Renal cortical epithelial cell (primary cell): Measurements from ENCODE around the gene DGAT2. TPM values are rescaled to one million over a fixed set of nuclear protein-coding genes. Genes with fewer than 3 reads are reported as not detected.
"Not testable (repeated sequence)": the region's sequence is repeated elsewhere in the genome, so short reads cannot be mapped to it uniquely, and the experiment has no call there.

Source experiments
- DNase-seq: peaks from one replicate; pipeline ENCODE4 v3.0.0-alpha.2; 2011; ENCODE audit warnings: low read depth
- total RNA-seq: library from RNA; depleted of rRNA; stranded (reverse); fragments of >200 nt; gene quantifications from 2 replicates; pipeline ENCODE4 v1.2.3, GENCODE V29; 2014

DGAT2 gene
- total RNA-seq, 1 donor from 2014 or later: 3.7 TPM

- not testable (repeated sequence) for DNase-seq
Measured at GRCh38 chr11:75754933-75755332, 13.6 kb upstream of the DGAT2 start.

DNA sequence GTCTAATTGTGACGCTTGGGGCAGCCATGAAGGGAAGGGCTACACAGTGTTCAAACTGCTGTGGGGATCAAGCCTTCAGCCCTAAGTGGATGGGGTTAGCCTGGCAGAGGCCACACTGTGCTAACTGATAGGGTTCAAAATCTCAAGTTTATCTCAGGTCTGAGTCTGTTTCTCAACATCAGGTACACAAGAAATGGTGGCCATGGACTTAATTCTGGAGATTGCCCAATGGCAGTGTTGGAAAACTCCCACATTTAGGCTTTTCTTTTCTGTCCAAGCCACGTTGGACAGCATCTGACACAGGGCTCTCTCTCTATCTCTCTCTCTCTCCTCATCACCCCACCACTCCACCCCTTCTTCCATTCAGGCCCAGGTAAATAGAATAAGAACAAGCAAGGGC lies 10.9 kb upstream of the DGAT2 start:
- no peak for DNase-seq

GRCh38 chr11:75759832-75760231 lies 8.7 kb upstream of the DGAT2 start:
- DNase-seq: no peak

- DNase-seq: no peak
Measured at GRCh38 chr11:75760243-75760642, 8.3 kb upstream of the DGAT2 start.

DNA sequence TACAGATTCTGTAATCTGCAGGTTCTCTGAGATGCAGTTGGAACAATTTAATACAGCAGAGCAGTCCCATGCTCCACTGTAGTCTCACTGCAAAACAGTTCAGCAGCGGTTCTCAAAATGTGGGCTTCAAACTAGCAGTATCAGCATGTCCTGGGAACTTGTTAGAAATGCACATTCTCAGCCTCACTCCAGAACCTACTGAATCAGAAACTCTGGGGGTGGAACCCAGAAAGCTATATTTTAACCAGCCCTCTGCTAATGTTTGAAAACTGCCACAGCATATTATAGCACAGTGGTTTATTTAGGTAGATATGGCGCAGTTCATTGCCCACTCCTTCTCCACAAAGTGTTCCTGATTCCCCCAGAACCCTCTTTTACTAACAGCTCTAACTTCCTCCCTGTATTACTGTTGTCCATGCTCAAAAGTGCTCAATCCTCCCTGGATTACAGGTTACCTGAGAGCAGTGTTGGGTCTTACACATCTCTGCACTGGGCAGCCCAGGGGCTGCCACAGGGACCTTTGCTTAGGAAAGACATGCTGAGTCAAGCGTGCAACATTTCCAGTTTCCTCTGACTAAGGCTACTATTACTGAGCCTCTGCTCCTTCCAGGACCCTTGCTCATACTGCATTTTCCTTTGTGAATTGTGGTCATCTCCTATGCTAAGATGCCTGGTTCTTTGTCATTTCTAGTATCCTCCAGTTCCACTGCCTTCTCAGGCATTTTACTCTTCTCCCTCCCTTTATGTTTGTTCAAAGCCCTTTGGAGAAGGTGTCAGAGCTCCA lies 7.7 kb upstream of the DGAT2 start:
- DNase-seq: peak; percentile 76

DNA sequence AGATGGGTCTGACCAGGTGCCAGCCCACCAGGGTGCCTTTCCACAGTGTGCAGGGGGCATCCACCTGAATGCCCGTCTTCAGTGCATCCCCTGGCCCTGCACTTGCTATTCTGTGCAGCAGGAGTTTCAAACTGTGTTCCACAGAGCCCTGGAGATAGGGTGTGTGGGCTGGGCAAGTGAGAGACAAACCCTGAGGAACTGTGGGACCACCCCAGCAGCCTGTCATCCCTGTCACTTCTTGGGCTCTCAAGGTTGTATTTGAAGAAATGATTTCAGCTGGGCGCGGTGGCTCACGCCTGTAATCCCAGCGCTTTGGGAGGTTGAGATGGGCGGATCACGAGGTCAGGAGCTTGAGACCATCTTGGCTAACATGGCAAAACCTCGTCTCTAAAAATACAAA lies 6.4 kb upstream of the DGAT2 start:
- no peak for DNase-seq

GRCh38 chr11:75762885-75763284 lies 5.7 kb upstream of the DGAT2 start:
- DNase-seq: peak; percentile 62

DNA sequence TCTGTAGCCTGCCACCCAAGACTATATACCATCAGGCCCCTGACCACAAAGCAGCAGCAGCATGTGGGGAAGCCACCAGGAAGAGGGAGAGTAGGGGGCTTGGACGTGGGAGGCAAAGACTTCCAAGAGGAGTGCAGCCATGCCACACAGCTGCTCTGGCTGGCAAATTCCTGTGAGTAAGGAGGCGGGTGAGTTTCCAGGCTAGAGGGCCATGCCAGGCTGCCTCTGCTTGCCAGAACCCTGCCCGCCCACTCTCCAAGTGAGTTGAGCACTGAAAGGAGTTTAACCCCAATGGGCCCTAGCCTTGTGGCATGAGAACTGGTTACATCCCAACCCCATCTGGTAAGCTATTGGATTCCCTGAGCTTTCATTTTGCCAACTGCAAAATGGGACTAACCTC lies 4.7 kb upstream of the DGAT2 start:
- DNase-seq: no peak

DNA sequence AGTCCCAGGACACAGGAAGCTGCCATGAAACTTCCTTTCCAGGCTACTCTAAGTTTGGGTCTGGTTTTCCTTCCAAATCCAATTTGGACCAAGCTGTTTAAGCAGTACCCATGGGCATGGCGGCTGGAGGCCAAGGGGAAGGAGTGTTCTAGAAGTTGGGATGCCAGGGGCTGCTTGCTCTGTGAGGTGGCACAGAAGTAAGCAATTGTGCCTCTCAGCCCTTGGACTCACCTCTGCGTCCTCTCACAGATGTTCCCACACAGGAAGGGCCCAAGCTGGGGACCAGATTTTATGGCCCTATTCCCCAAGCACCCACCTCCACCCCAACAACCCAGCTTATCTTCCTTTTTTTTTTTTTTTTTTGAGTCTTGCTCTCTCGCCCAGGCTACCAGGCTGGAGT lies 3.5 kb upstream of the DGAT2 start:
- DNase-seq: no peak

DNA sequence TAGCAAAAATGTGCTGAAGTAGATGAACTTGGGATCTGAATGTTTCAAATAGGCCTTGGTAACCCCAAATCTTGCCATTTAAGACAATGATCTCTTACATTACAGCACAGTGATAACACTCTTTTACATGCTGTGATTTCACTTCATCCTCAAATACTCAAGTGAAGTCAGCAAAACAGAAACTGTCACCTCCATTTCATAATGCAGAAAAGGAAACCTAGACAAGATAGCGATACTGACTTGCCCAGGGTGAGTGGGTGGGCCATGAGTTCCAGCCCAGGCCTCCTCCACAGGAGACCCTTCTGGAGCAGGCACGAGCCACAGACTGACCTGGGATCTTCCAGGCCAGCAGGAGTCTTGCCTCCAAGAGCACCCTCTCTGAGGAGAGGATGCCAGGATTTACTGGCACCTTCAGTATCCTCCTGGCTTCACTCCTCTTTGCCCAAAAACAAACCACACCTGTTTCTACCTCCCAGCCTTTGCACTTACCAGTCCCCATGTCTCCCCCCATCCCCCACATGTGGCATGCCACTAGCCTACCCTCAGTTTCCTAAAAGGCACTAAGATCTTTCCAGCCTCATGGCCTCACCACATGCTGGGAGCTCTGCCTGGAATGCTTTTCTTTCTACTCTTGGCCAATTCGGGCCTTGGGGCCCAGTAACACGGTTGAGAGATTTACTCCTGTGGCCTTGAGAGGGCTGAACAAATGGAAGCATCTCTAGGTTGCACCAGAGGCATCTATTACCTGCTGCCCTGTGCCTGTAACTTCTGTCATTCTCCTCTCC lies 1.9 kb upstream of the DGAT2 start:
- no peak for DNase-seq

- DNase-seq: no peak
Measured at GRCh38 chr11:75767228-75767572, 1.4 kb upstream of the DGAT2 start.

- no peak for DNase-seq
Measured at GRCh38 chr11:75767793-75768111, 826 bp upstream of the DGAT2 start.

DNA sequence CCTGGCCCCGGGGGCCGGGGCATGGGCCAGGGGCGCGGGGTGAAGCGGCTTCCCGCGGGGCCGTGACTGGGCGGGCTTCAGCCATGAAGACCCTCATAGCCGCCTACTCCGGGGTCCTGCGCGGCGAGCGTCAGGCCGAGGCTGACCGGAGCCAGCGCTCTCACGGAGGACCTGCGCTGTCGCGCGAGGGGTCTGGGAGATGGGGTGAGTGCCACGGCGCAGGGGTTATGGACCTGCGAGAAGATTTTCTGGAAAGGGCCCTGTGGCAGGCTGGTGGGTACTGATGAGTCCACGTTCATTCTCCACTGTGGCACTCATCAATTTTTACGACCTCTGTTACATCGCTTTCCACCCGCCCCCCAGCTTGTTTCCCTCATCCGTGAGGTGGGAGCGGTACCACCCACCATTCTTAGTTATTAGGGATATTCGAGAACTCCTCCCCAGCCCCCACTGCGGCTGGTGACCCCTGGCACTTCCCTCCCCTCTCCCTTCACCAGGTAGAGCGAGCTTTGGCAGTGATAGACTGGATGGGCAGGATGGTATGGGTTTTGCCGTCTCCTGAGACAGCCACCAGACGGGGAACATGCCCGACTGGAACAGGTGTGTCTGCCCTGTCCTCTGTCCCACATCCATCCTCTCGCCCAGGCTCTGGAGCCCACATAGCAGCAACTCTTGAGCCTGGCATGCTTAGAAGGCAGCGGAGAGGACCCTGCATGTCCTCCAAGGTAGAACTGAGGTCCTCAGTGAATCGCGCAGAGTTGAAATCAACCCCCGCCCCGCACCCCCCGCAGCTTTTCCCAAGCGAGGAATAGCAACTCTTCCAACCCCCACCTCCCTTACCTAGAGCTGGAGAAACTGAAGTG lies 562 bp downstream of the DGAT2 start:
- no peak for DNase-seq

GRCh38 chr11:75770102-75770501 lies 1.5 kb downstream of the DGAT2 start:
- DNase-seq: no peak

DNA sequence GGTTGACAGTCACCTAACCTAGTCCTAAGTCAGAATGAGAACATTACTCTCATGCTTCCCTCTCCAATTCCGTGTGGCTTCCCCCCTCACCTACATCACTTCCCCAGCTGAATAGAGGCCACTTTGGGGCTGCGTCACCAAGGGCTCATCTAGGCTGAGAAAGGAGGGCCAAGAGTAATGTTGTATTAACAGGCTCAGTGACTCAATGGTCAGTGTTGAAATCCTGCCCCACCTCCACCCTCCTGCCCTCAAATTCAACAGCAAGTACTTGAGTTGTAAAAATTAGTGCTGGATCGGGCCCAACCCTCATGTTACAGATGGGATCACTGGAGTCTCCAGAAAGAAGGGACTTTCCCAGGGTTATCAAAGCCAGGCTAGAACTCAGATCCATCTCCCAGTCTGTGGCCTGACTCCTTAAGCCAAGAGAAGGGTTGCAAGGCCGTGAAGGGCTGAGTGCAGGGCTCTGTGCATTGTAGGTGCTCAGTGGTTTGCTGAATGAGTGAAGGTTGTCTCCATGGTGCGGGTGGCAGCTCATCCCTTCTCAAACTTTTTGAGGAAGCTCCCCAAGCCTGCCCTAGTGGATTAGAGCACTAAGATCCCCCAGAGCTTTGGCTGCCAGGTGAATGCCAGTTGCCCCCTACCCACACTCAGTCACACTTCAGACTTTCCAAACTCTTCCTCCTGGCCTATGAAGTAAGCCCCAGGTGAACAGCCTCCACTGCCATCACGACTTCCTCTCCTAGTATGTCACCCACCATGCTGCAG lies 3.2 kb downstream of the DGAT2 start:
- DNase-seq: peak; percentile 76

- DNase-seq: no peak
Measured at GRCh38 chr11:75773595-75774353, 5.2 kb downstream of the DGAT2 start.

DNA sequence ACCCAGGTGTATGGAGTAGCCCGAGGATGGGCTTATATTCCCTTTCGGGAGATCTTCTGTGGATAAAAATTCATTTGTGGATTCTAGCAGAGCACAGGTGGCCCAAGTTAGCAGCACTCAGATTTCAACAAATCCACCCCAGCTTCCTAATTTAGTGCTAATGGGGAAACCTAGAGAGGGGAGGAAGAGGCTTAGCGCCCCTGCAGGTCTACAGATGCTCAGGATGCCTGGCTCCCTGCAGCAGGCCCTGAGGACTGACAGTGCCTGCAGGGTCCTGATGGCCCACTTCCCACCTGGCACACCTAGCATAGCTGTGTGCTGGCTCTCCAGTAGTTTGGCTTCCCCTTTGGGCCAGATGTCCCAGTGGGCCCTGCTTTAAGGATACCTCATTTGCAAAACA lies 6.5 kb downstream of the DGAT2 start:
- no peak for DNase-seq

DNA sequence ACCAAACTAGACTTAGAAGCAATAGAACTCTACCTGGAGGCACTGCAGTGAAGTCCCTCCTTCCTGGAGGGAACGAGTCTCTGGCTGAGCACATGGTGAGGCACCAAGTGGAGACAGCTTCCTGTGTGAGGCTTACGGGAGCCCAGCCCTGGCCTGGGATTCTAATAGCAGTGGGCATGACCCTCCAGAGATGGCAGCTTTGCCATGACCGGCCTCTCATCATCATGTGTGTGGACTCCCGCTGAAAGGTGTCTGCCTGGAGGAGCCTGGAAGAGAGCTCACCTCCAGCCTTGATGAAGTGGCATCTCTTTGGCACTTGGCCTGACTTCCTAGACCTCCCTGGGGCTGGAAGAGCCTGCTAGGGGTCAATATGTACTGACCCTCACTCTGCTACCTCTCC lies 8.0 kb downstream of the DGAT2 start:
- DNase-seq: no peak

DNA sequence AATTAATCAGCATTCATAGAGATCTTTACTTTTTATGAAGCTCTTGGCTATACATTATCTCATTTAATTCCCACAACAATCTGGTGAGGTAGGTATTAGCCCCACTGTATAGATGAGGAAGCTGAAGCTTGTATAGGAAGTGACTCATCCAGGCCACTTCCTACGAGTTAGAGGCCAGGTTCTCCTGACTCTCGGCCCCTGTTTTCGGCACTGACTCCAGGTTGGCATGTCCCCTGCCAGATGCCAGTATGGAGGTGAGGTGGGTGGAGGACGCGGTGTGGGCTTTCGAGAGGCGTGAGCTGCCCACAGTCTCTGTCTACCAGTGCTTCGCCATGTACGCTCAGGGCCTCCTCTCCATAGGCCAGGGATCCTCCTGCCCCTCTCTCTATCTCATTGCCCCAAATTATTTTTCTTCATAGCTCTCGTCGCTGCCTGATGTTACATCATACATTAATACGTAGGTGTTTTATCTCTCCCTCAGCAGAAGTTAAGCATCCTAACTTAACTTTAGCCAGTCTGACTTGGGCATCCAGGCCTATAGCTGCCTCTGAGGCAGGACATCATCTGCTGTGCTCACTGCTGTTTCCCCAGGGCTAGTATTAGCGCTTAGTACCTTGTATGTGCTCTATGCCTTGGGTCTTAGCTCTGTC lies 9.0 kb downstream of the DGAT2 start:
- DNase-seq: no peak

DNA sequence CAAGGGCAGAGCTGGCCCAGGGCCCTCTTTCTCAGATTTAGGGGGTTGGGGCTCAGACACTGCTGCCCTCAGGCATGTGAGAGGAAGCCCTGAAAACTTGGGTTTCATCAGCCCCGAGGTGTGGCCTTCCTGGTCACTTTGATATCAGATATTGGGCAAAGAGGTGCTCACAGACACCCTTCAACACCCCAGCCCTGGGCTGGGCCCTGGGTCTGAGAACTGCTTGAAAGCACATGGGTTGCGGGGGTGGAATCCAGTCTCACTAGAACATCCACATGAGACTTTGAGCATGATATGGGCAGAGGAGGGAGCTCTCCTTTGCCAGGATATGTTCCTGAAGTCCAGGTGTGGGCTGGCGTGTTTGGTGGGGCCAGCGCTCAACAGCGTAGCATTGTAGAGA lies 10.4 kb downstream of the DGAT2 start:
- DNase-seq: no peak

- DNase-seq: no peak
Measured at GRCh38 chr11:75779960-75780359, 11.4 kb downstream of the DGAT2 start.
